Kidney epithelial cell (primary cell): ENCODE measurements around the gene KLF11. TPM values are rescaled to one million over a fixed set of nuclear protein-coding genes. Genes with fewer than 3 reads are reported as not detected.

Experiments
- DNase-seq: peaks from one replicate; pipeline ENCODE4 v3.0.0-alpha.2; 2010; ENCODE audit warnings: low read depth
- H3K27me3 ChIP-seq: 2 replicates; pipeline ENCODE4 v1.6.0; 2011; ENCODE audit warnings: low read length; ENCODE audit not compliant: control insufficient read depth, insufficient read depth
- H3K36me3 ChIP-seq: 2 replicates; pipeline ENCODE4 v1.5.1; 2011; ENCODE audit warnings: low read length; ENCODE audit not compliant: control insufficient read depth, insufficient read depth
- H3K4me3 ChIP-seq: 2 replicates; pipeline ENCODE4 v1.5.1; 2011; ENCODE audit warnings: low read depth, mild to moderate bottlenecking, control low read depth, low read length
- total RNA-seq: library from RNA; depleted of rRNA; stranded (reverse); fragments of >200 nt; gene quantifications from 2 replicates; pipeline ENCODE4 v1.2.3, GENCODE V29; 2015
- TF ChIP-seq, protein P1 (sequence below): IDR thresholded peaks from 2 replicates; pipeline ENCODE4 v1.5.1; 2011; ENCODE audit warnings: mild to moderate bottlenecking, moderate library complexity, low read length, control low read depth, inconsistent platforms; ENCODE audit not compliant: insufficient read depth, poor library complexity, severe bottlenecking

The KLF11 gene
- total RNA-seq, 1 donor from 2014 or later = 15.4 TPM

DNA sequence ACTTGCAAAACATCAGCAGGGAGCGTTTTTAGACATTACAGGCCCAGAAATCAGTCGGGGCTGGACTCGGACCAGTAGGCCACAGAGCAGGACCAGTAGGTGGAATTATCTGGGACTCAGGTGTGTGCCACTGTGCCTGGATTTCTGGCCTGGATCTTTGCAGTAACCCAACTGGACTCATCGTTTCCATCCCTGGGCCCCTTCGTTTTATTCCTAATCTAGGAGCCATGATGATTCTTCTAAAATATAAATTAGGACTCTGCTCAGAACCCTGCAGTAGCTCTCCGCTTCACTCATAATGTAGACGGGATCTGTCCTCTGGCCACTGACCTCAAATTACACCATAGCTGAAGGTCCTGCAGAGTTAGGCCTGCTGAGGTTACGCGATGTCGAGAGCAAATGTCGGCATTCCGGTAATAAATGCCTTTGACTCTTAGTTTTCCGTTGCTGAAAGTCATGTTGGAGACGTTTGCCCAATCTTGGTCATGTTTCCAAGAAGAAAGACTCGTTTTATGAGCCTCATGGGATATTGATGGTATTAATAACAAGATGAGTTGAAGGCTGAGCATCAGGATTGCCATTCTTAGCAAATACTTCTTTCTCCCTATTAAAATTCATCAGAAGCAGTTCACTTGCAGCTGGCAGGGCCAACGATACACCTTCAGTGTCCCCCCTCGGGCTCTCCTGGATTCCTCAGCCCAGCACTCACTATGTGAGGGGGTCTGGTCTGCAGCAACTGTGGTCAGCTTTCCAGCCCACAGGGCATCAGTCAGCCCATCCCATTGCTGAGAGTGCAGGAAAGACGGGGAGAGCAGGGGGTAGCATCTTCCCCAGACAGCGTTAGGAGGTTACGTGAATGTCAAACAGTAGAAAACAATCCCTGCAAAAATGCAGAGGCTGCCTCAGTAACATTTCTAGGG, 39.9 kb upstream of the KLF11 start:
- TF ChIP-seq, protein P1, sequence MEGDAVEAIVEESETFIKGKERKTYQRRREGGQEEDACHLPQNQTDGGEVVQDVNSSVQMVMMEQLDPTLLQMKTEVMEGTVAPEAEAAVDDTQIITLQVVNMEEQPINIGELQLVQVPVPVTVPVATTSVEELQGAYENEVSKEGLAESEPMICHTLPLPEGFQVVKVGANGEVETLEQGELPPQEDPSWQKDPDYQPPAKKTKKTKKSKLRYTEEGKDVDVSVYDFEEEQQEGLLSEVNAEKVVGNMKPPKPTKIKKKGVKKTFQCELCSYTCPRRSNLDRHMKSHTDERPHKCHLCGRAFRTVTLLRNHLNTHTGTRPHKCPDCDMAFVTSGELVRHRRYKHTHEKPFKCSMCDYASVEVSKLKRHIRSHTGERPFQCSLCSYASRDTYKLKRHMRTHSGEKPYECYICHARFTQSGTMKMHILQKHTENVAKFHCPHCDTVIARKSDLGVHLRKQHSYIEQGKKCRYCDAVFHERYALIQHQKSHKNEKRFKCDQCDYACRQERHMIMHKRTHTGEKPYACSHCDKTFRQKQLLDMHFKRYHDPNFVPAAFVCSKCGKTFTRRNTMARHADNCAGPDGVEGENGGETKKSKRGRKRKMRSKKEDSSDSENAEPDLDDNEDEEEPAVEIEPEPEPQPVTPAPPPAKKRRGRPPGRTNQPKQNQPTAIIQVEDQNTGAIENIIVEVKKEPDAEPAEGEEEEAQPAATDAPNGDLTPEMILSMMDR = no peak
- no peak for DNase-seq
- Histone ChIP-seq H3K4me3 (no peak overlapping the region), H3K27me3 (no peaks in the 10 kb centered on the region), H3K36me3 (no peaks in the 10 kb centered on the region)

DNA sequence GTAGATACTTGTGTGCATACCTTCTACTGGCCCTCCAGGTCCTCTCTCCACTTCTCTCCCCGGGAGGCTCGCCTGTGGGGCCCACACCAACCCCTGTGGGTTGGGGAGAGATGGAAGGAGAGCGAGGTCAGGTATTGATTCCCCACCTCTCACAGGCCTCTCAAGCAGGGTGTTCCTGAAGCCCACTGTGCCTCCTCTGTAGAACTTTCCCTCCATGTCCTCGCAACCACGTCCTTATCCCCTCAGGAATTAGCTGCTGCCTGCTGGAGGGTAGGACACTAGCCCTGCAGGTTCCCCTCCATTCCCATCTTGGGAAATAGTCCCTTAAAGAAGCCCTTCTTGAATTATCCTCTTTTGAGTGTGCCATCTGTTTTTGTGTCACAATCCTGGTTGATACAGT, 38.9 kb upstream of the KLF11 start:
- DNase-seq = no peak
- Histone ChIP-seq H3K27me3 (no peaks in the 10 kb centered on the region), H3K4me3 (no peak overlapping the region), H3K36me3 (no peaks in the 10 kb centered on the region)
- TF ChIP-seq, protein P1 = no peak

DNA sequence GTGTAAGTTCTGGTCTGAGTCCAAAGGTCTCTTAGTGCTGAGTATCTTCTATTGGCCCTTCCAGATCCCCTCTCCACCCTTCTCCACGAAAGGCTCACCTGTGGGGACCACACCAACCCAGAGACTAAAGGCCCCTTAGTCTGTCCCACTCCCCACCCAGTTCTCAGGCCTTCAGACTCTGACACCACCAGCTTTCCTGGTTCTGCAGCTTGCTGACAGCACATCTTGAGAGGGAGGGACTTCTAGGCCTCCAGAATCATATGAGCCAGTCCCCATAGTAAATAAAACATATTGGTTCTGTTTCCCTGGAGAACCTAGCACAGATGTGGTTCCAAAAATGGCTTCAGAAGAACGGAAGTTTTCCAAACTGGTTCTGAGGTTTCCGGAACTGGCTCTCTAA, 38.5 kb upstream of the KLF11 start:
- Histone ChIP-seq H3K36me3 (no peaks in the 10 kb centered on the region), H3K27me3 (no peaks in the 10 kb centered on the region), H3K4me3 (no peak overlapping the region)
- TF ChIP-seq, protein P1 = no peak
- no peak for DNase-seq

DNA sequence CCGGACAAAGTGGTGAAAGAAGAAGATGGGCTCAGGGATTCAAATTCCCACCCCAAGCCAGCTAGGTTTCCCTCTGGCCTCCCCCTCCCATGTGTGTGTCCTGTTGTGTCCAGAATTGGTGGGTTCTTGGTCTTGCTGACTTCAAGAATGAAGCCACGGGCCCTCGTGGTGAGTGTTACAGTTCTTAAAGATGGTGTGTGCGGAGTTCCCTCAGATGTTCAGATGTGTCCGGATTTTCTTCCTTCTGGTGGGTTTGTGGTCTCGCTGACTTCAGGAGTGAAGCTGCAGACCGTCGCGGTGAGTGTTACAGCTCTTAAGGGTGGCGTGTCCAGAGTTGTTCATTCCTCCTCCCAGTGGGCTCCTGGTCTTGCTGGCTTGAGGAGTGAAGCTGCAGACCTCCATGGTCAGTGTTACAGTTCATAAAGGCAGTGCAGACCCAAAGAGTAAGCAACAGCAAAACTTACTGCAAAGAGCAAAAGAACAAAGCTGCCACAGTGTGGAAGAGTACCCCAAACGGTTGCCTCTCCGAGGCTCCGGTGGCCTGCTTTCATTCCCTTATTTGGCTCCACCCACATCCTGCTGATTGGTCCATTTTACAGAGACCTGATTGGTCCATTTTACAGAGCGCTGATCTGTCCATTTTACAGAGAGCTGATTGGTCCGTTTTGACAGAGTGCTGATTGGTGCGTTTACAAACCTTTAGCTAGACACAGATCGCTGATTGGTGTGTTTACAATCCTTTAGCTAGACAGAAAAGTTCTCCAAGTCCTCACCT, 37.7 kb upstream of the KLF11 start:
- H3K27me3 ChIP-seq = no peaks in the 10 kb centered on the region
- TF ChIP-seq, protein P1 = no peak
- H3K4me3 ChIP-seq = no peak overlapping the region
- H3K36me3 ChIP-seq = no peaks in the 10 kb centered on the region
- DNase-seq = no peak

DNA sequence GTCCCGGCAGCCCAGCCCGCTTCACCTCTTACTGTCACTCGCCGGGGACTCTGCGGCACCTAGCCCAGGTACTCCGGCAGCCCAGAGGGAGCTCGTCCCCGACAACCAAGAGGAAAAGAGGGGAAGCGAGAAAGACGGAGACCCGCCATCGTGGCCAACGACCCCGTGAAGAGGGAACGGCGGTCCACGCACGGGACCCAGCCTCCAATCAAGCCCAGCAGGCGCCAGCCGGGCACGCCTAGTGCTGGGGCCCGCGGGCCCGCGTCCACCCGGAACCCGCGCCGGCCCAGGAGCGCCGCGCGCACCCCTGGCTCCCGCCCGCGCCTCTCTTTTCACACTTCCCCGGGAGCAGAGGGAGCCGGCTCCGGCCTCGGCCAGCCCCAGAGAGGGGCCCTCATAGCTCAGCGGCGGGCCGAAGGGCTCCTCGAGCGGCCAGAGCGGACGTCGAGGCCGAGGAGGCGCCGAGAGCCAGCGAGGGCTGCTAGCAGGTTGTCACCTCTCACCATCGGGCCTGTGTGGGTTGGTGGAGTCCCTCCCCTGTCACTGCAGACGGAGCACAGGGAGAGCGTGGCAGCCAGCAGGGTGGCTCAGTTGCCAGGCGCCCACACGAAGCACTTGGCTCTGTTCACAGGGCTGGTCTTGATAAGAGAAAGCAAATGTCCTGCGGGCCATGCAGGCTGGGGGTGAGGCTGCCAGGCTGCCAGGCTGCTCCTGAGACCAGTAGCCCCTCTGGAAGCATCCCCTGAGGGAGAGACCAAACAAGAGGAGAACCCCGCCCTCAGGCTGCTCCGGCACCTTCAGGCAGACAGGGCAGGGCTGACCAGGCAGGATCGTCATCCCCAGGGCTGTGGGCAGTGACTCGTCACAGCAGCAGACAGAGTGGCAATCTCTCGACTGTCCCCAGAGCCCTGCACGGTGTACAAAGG, 36.9 kb upstream of the KLF11 start:
- H3K36me3 ChIP-seq = no peaks in the 10 kb centered on the region
- DNase-seq = no peak
- TF ChIP-seq, protein P1 = no peak
- H3K4me3 ChIP-seq = no peak overlapping the region
- H3K27me3 ChIP-seq = no peaks in the 10 kb centered on the region
